Hippocampal formation (tissue), 2 donors: ENCODE data around the gene PTH2R.
"Not testable (repeated sequence)": the region's sequence is repeated elsewhere in the genome, so short reads cannot be mapped to it uniquely, and the experiment has no call there.

Experiments
- DNase-seq, 2 donors: peaks; one replicate each; lab custom pipeline; 2025; lab: John Stamatoyannopoulos, UW

Gene PTH2R, protein sequence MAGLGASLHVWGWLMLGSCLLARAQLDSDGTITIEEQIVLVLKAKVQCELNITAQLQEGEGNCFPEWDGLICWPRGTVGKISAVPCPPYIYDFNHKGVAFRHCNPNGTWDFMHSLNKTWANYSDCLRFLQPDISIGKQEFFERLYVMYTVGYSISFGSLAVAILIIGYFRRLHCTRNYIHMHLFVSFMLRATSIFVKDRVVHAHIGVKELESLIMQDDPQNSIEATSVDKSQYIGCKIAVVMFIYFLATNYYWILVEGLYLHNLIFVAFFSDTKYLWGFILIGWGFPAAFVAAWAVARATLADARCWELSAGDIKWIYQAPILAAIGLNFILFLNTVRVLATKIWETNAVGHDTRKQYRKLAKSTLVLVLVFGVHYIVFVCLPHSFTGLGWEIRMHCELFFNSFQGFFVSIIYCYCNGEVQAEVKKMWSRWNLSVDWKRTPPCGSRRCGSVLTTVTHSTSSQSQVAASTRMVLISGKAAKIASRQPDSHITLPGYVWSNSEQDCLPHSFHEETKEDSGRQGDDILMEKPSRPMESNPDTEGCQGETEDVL

DNA sequence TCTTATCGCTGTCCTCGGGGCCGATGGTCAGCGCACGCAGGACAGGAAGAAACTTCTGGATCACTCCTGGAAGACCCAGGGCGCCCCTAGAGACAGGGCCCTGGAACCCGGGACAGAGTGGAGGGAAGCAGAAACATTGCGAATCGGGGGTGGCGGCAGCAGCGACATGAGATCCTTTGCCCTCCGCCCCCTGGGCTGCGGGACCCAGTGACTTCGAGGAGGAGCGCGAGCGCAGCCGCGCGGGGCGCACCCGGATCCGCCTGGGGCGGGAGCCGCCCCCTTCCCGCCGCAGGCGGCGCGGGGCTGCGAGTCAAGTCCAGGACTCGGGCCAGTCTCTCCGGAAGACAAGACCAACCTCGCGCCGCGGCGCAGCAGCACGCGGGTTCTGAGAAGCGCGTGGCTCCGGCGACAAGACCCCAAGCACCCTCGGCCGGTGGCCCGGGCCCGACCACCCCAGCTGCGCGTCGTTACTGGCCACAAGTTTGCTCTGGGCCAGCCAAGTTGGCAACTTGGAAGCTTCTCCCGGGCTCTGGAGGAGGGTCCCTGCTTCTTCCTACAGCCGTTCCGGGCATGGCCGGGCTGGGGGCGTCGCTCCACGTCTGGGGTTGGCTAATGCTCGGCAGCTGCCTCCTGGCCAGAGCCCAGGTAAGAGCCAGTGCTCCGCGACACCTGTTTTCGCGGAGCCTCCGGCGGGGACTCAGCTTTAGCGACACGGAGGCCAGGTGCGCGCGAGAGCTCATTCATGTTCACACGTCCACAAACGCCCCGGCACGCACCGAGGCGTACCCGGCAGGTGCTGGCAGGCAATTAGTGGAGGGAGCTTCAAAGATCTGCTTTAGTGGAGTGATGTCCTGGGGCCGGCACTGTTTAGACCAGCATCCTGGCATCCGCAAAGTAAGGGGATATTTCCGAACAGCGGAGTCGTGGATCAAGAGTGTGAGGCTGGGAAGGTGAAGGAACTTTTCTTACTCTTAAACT, at the start of gene PTH2R:
TSS of gene PTH2R (plus strand) at position 319 of the 978 bp plus-strand sequence. CDS start at position 571, 252 bp downstream.
- DNase-seq = no peak

DNA sequence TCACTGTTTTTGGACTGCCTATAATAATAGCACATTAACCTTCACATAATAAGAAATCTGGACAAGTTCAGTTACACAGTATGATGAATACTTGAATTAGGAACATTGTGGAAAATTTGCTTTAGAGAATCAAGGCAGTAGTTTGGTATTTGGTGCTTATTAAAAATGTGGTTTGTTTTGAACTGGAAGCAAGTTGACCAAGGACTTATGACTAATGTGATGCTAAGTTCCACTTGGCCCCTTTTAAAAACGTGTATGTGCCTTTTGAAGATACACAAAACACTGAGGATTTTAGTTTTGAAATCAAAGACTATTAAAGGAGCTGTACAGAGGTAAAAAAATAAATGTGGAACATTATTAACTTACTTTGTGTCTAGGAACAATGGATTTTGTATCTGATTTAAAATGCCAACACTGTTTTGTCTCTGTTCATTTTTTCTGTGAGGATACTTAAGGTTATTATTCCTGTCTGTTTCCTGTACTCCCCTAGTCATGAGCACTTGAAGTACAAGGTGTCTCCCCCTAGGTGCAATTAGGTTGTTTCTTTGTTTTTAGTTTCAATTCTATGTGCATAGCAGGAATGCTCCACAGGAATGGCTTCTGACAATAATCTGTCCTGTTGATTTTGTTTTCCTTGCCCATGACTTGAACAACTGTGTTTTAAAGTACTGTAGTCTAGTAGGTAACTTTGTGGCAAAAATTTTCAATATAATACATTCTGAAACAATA, 49.6 kb upstream of the PTH2R start:
- no peak for DNase-seq

DNA sequence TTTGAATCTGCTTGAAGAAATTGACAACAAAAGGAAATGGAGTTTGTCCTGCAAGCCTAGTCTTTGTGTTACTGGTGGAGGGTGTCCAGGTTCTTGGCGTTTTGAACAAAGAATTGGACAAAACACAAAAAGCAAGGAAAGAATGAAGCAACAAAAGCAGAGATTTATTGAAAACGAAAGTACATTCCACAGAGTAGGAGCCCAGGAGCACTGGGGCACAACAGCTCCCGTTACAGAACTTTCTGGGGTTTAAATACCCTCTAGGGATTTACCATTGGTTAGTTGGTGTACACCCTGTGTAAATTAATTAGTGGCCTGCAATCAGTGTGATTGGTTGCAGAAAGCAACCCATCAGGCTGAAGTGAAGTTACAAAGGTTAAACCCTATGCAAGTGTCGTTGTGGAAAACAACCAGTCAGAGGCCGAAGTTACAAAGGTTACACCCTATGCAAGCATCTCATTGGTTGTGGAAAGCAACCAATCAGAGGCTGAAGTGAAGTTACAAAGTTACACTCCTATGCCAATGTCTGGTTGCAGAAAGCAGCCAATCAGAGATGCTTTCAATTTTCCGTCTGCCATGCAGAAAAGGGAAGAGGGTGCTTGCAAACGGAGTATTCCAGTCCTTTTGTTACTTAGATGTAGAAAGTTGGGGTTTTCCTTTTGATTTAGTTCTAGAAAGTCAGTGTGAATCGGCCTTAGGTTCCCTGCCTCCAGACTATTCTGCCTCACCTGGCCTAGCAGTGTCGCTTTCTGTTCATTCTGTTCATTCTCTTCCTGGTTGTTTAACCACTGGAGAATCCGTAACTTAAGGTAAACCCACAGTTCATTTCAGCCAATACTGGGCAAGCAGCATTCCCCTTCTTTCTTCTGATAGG, 47.6 kb upstream of the PTH2R start:
- DNase-seq = peak in 1 of 2 donors; percentile 8

DNA sequence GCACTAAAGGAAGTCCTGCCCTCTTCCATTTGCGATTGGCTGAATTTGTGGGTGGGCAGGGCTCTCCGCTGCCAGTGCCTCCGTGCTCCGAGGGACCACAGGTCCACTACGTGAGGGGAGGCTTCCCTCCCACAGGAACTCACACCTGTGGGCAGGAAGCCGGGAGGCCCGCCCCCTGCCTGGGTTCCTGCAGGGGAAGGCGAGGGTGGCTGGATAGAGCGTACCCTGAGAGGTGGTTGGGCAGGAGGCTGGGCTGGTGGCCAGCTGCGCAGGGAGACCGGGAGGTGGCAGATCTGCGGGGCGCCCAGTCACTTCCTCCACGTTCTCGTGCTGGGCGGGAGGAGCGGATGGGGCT, 47.0 kb upstream of the PTH2R start:
- DNase-seq = no peak

DNA sequence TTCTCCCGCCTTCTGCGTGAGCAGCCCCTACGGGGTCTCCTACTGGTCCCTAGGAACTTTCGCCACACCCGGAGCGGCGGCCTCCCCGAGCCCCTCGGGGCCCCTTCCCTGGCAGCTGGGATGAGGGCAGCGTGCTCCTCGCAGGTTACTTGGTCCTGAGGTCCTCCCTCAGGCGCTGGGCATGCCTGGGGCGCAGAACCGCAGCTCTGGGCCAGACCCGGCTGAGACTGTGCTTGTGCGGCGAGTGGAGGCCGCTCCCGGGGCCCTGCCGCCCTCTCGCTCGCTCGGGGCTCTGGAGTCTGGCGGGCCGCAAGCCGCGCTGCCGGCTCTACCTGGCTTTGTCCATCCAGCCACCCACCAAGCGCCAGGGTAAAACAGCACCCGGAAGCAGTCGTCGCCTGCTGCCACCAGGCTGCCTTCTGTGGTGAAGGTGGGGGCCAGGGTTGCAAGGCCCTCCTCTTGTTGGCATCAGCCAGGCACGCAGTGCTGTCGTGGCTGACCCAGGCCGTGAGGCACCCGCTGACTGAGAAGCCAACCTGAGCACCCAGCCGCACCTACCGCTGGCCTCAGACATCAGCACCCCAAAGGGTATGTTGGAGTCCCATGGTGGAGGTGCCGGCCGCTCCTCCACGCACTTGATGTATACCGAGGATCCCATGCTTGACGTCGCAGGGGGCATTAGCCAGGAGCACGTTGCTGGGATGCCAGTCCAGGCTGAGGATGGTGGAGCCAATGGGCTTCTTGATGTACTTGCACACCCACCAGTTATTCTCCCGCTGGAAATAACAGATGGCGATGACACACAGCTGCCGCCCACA, 46.1 kb upstream of the PTH2R start:
- DNase-seq = no peak

DNA sequence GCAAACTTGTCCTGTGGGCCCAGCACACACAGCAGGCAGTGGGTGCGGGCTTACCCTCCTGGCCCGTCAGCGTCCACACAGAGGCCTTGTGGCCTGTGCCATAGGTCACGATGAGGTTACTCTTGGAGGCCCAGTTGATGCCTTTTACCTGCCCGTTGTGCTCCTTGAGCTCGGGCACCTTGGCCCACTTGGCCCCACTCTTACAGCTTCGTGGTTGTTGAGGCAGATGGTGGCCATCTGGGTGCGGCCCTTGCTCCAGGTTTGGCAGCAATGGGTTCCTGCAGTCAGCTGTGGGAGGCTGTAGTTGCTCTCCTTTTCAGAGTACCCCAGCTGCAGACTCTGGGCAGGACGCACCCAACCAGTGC, 45.5 kb upstream of the PTH2R start:
- DNase-seq = no peak

DNA sequence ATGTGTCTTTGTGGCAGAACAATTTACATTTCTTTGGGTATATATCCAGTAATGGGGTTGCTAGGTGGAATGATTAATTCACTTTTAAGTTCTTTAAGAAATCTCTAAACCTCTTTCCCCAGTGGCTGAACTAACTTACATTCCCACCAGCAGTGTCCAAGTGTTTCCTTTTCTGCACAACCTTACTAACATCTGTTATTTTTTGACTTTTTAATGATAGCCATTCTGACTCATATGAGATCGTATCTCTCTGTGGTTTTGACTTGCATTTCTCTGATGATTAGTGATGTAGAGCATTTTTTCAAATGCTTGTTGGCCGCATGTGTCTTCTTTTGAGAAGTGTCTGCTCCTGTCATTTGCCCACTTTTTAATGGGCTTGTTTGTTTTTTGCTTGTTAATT, 43.1 kb upstream of the PTH2R start:
- DNase-seq = no peak

DNA sequence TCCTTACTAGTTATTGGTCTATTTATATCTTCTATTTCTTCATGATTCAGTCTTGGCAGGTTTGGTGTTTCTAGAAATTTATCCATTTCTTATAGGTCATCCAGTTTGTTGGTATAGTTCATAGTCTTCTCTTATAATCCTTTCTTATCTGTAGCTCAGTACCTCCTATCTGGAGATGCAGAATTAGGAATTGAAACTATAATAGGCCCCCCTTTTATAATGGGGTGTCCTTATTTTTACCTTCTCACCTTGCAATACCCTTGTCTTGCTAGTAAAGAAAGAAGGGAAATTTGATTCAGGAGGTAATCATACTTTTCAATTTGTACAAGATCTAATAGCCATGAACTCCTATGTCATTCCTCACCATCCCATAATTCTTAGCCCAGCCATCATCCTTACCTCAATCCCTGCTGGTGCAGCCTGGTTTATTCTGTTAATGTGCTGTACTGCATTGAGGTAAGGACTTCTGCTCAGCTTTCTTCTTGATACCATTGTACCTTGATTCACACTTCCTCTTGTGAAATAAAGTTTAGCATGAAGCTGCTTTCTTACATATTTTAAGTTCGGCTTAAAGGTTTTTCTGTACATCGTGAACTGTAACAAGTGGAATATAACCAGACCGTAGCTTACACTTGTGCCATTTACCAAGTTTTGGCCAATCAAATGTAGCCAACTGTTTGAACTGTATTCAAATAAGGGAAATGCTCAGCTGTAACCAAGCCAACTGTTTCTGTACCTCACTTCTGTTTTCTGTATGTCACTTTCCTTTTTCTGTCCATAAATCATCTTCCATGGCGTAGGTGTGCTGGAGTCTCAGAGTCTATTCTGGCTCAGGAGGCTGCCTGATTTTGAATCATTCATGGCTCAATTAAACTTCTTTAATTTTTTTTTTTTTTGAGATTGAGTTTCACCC, 40.1 kb upstream of the PTH2R start:
- no peak for DNase-seq

DNA sequence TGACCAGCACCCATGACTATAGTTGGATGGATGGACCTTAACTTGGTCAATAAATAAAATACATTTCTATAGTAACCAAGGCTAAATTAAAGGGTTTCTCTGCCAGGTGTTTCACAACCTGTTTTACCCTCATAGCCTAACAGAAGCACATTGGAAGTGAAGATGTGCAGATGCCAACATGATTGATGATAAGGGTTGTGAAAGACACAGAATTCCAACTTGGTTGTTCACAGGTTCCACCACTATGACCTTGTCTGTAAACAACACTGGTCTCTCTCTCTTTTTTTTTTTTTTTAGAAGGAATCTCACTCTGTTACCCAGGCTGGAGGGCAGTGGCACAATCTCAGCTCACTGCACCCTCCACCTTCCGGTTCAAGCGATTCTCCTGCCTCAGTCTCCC, 37.5 kb upstream of the PTH2R start:
- DNase-seq = no peak

DNA sequence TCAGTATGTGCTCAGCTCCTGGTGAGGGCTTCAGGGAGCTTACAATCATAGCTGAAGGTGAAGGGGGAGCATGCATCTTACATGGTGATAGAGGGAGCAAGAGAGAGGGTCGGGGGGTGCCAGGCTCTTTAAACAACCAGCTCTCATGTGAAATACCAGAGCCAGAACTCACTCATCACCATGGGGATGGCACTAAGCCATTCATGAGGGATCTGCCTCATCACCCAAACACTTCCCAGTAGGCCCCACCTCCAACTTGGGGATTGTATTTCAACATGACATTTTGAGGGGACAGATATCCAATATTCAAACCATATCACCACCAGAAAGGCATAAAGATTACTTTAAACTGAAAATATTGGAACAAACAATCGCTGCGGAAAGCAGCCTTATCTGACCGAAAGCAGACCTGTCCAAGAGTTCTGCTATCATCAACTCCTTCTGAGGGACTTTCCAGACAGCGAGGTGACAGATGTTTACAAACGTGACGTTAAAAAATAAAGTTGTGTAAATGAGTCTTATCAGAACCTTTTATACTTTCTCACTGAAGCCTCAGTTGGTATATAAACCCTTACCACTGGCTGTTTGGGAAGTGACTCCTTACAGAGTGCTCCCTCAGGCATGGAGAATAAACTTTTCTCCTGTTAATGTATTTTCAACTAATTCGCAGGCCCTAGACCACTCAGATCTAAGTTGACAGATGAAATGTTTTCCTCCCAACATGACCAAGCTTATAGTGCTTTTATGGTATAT, 35.5 kb upstream of the PTH2R start:
- DNase-seq = no peak

DNA sequence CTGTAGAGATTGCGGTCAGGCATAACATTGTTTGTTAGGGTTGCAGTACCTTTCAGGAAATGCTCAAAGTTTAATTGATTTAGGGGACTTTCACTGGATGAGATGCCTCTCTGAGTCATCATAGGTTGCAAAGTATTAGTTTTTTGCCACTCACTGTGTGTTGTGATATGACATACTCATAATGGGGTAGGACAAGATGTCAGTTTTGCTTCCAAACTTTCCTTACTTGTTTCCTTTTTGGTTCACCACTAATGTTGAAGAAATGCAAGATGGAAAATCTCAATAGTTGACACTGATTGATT, 35.0 kb upstream of the PTH2R start:
- DNase-seq = no peak

DNA sequence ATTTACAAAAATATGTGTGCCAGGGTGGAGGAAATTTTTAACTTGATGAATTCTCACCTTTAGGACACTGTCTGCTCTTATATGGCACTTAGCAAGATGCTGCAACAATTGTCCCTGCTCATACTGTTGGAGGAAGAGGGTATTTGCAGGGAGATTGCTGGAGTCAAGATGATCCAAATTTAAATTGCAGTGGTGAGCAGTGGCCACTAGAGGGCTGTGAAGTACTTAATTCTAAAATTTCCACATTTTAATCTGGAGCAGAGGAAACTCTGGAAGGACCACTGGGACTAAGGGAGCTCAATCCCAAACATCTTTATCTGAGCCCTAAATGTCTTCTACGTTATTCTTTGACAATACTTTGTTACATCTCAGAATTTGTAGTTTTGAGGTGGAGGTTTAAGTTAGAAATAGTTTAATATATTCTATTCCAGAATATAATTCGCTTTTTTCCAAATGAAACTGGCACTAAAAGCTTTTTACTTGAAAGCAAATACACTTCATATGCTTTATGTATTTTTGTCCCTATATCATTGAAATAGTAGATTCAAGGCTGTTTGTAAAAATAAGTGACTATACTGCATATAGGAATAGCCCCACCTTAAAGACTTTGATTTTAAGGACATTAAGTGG, 33.0 kb upstream of the PTH2R start:
- DNase-seq = peak in 1 of 2 donors; percentile 21

DNA sequence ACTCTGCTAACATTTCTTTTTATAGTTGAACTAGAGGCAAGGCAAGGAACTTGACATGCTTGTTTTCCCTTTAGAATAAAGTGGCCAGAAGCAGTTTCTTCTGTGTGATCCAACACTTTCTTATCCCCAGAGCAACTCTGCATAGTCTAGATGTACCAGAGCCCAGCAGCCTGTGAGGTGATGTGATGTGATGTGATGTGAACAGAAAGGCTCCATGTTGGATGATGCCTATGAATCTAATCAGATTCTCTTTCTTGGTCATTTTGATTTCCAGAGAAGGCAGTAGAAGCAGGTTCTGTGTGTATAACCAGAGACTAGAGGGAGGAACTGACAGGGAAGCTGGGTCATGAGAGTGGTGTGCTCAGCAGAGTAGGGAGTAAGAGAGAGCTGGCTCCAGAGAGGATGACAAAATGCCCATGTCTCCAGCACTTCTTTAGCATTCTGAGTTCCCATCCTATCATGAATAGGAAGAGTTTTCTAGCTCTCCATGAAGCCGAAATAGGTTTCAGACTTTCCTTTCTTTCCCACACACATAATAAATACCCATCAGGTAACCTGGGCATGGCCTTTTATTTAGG, 31.0 kb upstream of the PTH2R start:
- no peak for DNase-seq

DNA sequence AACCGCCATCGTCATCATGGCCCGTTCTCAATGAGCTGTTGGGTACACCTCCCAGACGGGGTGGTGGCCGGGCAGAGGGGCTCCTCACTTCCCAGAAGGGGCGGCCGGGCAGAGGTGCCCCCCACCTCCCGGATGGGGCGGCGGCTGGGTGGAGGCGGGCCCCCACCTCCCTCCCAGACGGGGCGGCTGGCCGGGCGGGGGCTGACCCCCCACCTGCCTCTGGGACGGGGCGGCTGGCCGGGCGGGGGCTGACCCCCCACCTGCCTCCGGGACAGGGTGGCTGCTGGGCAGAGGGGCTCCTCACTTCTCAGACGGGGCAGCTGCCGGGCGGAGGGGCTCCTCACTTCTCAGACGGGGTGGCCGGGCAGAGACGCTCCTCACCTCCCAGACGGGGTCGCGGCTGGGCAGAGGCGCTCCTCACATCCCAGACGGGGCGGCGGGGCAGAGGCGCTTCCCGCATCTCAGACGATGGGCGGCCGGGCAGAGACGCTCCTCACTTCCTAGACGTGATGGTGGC, 29.2 kb upstream of the PTH2R start:
- DNase-seq = not testable (repeated sequence)

DNA sequence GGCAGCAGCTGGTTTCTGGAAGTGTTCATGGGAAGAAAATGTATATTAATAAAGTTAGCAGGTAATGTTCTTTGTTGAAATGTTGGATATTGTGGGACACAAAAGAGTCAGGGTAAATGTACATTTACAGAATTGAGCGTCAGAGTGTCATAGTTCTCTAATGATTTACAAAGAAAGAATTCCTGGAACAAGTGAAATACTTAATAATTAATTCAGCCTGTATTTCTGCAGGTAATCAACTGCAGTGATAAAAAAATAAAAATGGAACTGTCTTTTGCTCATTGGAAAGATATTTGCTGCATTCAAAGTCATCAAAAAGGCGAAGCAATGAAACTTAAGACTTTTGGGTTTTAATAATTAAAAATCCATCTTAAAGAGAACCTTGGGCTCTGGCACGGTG, 27.4 kb upstream of the PTH2R start:
- DNase-seq = no peak

DNA sequence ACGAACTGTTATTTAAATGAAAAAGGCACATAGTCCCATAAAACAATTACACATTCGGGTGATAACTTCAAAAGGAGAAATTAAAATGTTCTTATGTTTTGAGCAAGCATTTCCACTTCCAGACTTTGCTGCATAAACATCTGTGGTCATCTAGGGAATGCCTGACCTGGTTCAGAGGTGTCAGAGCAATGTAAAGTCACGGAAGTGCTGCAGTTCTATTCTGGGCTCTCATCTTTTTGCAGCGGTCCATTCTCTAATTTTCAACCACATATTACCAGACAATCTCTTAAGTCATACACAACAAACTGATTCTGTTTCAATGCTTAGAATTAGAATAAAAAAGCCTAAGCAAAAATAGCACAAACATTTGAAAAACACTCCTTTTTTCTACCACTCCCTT, 22.0 kb upstream of the PTH2R start:
- no peak for DNase-seq

DNA sequence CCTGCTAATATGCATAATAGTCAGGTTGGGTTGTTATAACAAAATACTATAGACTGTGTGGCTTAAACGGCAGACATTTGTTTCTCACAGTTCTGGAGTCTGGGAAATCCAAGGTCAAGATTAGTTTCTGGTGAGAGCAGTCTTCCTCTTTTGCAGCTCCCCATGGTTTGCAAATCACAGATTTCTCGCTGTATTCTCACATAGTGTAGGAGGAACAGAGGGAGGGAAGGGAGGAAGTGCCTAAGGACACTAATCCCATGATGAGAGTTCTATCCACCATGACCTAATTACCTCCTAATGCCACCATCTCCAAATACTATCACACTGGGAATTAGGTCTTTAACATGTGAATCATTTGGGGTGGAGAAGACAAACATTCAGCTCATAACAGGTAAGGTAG, 20.1 kb upstream of the PTH2R start:
- DNase-seq = no peak
